ENCODE results near the gene EIF2S1.
"Not testable (repeated sequence)": the region's sequence is repeated elsewhere in the genome, so short reads cannot be mapped to it uniquely, and the experiment has no call there.

EIF2S1 gene

GRCh38 chr14:67413806-67414769 lies 54.0 kb downstream of the EIF2S1 start:
- DNase-seq, result peak; percentile 10

- DNase-seq, result not testable (repeated sequence)
Observed at GRCh38 chr14:67415610-67416009, 55.5 kb downstream of the EIF2S1 start.

- DNase-seq, result no peak
Observed at GRCh38 chr14:67416085-67416484, 56.0 kb downstream of the EIF2S1 start.

GRCh38 chr14:67416810-67417209 lies 56.7 kb downstream of the EIF2S1 start:
- no peak for DNase-seq

- DNase-seq, result no peak
Observed at GRCh38 chr14:67417633-67418032, 57.5 kb downstream of the EIF2S1 start.

GRCh38 chr14:67418401-67419191 lies 58.5 kb downstream of the EIF2S1 start:
- DNase-seq, result no peak

- no peak for DNase-seq
Observed at GRCh38 chr14:67420102-67420739, 60.1 kb downstream of the EIF2S1 start.

- DNase-seq, result no peak
Observed at GRCh38 chr14:67421356-67422224, 61.5 kb downstream of the EIF2S1 start.

GRCh38 chr14:67423424-67423823 lies 63.3 kb downstream of the EIF2S1 start:
- peak; percentile 23 for DNase-seq

- no peak for DNase-seq
Observed at GRCh38 chr14:67424539-67424938, 64.4 kb downstream of the EIF2S1 start.

- no peak for DNase-seq
Observed at GRCh38 chr14:67425608-67426007, 65.5 kb downstream of the EIF2S1 start.

GRCh38 chr14:67426161-67426560 lies 66.0 kb downstream of the EIF2S1 start:
- DNase-seq, result no peak

GRCh38 chr14:67426983-67427606 lies 67.0 kb downstream of the EIF2S1 start:
- DNase-seq, result no peak

GRCh38 chr14:67428501-67429031 lies 68.4 kb downstream of the EIF2S1 start:
- DNase-seq, result no peak

- DNase-seq, result no peak
Observed at GRCh38 chr14:67429510-67430205, 69.5 kb downstream of the EIF2S1 start.

GRCh38 chr14:67432050-67432564 lies 72.0 kb downstream of the EIF2S1 start:
- no peak for DNase-seq

GRCh38 chr14:67435603-67436002 lies 75.5 kb downstream of the EIF2S1 start:
- no peak for DNase-seq

Data from SIG-M5 (cell line).